ENCODE results near the gene FCMR.

DNA sequence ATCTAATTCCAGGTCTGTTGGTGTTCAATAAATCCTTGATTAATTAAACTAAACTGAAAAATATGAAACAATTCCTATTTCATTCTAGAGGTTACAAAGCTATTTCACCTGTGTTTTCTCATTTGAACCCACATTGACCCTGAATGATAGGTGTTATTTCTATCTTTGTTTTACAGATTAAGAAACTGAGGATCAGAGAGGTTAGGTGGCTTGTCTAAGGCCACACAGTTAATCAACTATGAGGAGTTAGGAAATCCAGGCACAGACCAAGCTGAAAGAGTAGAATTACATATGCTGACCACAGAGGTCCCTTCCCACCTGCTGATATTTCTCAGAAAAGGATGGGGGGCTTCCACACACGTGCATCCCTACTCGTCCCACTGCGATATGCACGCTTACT lies 24.0 kb upstream of the FCMR start:
- TF ChIP-seq, protein P1, sequence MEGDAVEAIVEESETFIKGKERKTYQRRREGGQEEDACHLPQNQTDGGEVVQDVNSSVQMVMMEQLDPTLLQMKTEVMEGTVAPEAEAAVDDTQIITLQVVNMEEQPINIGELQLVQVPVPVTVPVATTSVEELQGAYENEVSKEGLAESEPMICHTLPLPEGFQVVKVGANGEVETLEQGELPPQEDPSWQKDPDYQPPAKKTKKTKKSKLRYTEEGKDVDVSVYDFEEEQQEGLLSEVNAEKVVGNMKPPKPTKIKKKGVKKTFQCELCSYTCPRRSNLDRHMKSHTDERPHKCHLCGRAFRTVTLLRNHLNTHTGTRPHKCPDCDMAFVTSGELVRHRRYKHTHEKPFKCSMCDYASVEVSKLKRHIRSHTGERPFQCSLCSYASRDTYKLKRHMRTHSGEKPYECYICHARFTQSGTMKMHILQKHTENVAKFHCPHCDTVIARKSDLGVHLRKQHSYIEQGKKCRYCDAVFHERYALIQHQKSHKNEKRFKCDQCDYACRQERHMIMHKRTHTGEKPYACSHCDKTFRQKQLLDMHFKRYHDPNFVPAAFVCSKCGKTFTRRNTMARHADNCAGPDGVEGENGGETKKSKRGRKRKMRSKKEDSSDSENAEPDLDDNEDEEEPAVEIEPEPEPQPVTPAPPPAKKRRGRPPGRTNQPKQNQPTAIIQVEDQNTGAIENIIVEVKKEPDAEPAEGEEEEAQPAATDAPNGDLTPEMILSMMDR (IDR thresholded peaks at IDR 0.05; ENCODE audit: borderline replicate concordance, extremely low read depth, low read length, poor library complexity, severe bottlenecking) = no peak
- no peak for TF ChIP-seq EZH2 (IDR thresholded peaks at IDR 0.05; ENCODE audit: borderline replicate concordance, low read depth, low read length, severe bottlenecking)

Data from DND-41 (cell line).